ENCODE measurements around the gene CFAP43. TPM values are rescaled to one million over a fixed set of nuclear protein-coding genes. Genes with fewer than 3 reads are reported as not detected.

The CFAP43 gene
- total and polyA plus RNA-seq, 9 of the 15 experiments (the other 6 are each of a cell fraction or from before 2014, with no cell fraction given), result 0.07 to 0.86 (median 0.11) TPM; not detected in 1

- no peak for TF ChIP-seq RBBP5 (IDR thresholded peaks at IDR 0.05; ENCODE audit: borderline replicate concordance, insufficient read depth, low read length, poor library complexity, severe bottlenecking)
These were observed 19.3 kb upstream of the CFAP43 start (continued) for GRCh38 chr10:104251443-104251842.

- H3K36me3 ChIP-seq (ENCODE audit: control insufficient read depth, insufficient read depth, low read length), result no peaks in the 10 kb centered on the region
- H3K27me3 ChIP-seq (ENCODE audit: control insufficient read depth in 2 of 2, insufficient read depth in 2 of 2, low read length in 2 of 2), result no peaks in the 10 kb centered on the region
- H3K9me3 ChIP-seq (replicated peaks; ENCODE audit: control insufficient read depth, insufficient read depth, low read depth, low read length), result peaks cover 12% of the 10 kb centered on the region
- ChIA-PET POLR2A (no interaction called here), CTCF (ENCODE audit: low intra/inter-chr PET ratio) (no interaction called here)
- in situ Hi-C loops (cut with MboI), result no loop called here
- peaks cover 9% of the 10 kb centered on the region for H3K79me2 ChIP-seq (ENCODE audit: control insufficient read depth, insufficient read depth, low read length)
- H3K27ac ChIP-seq (ENCODE audit: extremely low read depth, low read depth, low read length), result no peak overlapping the region
- no TSS peak for BruUV-seq (replicated peaks)
- H2AFZ ChIP-seq (ENCODE audit: low read depth, low read length), result no peak overlapping the region
- H3K4me2 ChIP-seq (ENCODE audit: insufficient read depth, low read length), result no peak overlapping the region
- H4K20me1 ChIP-seq (replicated peaks; ENCODE audit: control insufficient read depth, insufficient read depth, low read length), result no peaks in the 10 kb centered on the region
- no peak for ATAC-seq
- H3K4me1 ChIP-seq (replicated peaks in 1 of 2; ENCODE audit: control insufficient read depth in 2 of 2, insufficient read depth in 2 of 2, low read length in 2 of 2), result peaks cover 11 to 21% of the 10 kb centered on the region in 2 experiments; a peak in 4 of 5 replicates
- DNase-seq (ENCODE audit: extremely low read depth in 1 of 4, low spot score in 3 of 4), result no peak
- H3K9me1 ChIP-seq (ENCODE audit: control insufficient read depth, insufficient read depth, low read length), result no peaks in the 10 kb centered on the region
- FAIRE-seq, result no peak
- intact Hi-C loops (cut with micrococcal nuclease), result no loop called here
- H3K4me3 ChIP-seq, result no peak overlapping the region
- 57% methylated on average over 1 of the region's 1 CpG for WGBS (ENCODE audit: insufficient coverage, low coverage, missing lambda C conversion rate)
- H3K9ac ChIP-seq (ENCODE audit: insufficient read depth in 1 of 2, low read depth in 2 of 2, low read length in 2 of 2), result no peak overlapping the region
- TF ChIP-seq ZNF695 (CRISPR knock-in tag; IDR thresholded peaks at IDR 0.05), result no peak
- TF ChIP-seq THAP7 (CRISPR knock-in tag; IDR thresholded peaks at IDR 0.05), result no peak
- TF ChIP-seq SAFB (IDR thresholded peaks at IDR 0.05; ENCODE audit: borderline replicate concordance, low read depth, low read length), result no peak
- TF ChIP-seq ZNF140 (CRISPR knock-in tag; IDR thresholded peaks at IDR 0.05), result no peak
- no peak for TF ChIP-seq ZNF121 (CRISPR knock-in tag; conservative IDR thresholded peaks at IDR 0.05)
- TF ChIP-seq IRF2 (CRISPR knock-in tag; IDR thresholded peaks at IDR 0.05), result no peak
- TF ChIP-seq RHOXF2B (CRISPR knock-in tag; conservative IDR thresholded peaks at IDR 0.05), result no peak
- TF ChIP-seq NCOA6 (IDR thresholded peaks at IDR 0.05), result no peak
- TF ChIP-seq BDP1 (IDR thresholded peaks at IDR 0.05; ENCODE audit: insufficient read depth, insufficient read length), result no peak
- no peak for TF ChIP-seq RAD21 (CRISPR knock-in tag; conservative IDR thresholded peaks at IDR 0.05 in 1 of 2, IDR thresholded peaks at IDR 0.05 in 1 of 2)
- no peak for TF ChIP-seq NCOA1 (IDR thresholded peaks at IDR 0.05; ENCODE audit: low read depth)
- TF ChIP-seq ZNF449 (CRISPR knock-in tag; IDR thresholded peaks at IDR 0.05), result no peak
- no peak for TF ChIP-seq USF2 (CRISPR knock-in tag; IDR thresholded peaks at IDR 0.05)
- no peak for TF ChIP-seq RBM22 (IDR thresholded peaks at IDR 0.05; ENCODE audit: low read depth, low read length, poor library complexity, severe bottlenecking)
- no peak for TF ChIP-seq PBX2 (CRISPR knock-in tag; IDR thresholded peaks at IDR 0.05; ENCODE audit: low read depth)
- no peak for TF ChIP-seq PBX2 (tag; conservative IDR thresholded peaks at IDR 0.05; ENCODE audit: low read depth)
These were observed 18.2 kb upstream of the CFAP43 start for GRCh38 chr10:104250371-104250770.
